Liver (tissue), 3 donors: ENCODE results near the gene MKI67.

Experiments
- RAD21 ChIP-seq, 2 donors: IDR thresholded peaks; 2 replicates each; pipeline ENCODE4 v1.6.1; 2016; ENCODE audit warnings: antibody characterized with exemption in 2 of 2, mild to moderate bottlenecking in 2 of 2
- TF ChIP-seq, protein P1 (sequence below): IDR thresholded peaks from 2 replicates; pipeline ENCODE4 v1.6.1; 2016; ENCODE audit warnings: antibody characterized with exemption, mild to moderate bottlenecking
- TF ChIP-seq, protein P2 (sequence below): fragments of 150-350 bp; IDR thresholded peaks from 2 replicates; pipeline ENCODE4 v1.5.1; 2017; ENCODE audit warnings: improper control_type of control experiment, low read depth, low read length; ENCODE audit not compliant: missing input control
- donor health status: healthy.
- donor health status: healthy.

DNA sequence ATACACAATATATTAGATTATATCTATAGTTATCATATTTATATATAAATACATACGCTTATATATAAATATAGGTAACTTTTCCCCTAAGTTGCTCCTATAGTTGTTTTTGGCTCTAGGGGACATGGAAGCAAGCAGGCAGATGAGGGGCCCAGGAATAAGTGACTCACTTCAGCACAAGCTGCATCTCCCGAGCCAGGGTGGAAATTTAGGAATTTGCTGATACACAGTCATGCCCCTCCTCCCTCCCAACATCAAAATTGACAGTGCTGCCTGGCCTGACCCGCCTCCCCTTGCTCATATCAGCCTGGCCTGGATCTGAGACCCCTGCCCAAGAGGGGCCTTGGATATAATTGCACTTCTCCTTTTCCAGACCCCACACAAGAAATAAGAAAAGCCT is 33.8 kb downstream of the MKI67 start:
- TF ChIP-seq, protein P1, sequence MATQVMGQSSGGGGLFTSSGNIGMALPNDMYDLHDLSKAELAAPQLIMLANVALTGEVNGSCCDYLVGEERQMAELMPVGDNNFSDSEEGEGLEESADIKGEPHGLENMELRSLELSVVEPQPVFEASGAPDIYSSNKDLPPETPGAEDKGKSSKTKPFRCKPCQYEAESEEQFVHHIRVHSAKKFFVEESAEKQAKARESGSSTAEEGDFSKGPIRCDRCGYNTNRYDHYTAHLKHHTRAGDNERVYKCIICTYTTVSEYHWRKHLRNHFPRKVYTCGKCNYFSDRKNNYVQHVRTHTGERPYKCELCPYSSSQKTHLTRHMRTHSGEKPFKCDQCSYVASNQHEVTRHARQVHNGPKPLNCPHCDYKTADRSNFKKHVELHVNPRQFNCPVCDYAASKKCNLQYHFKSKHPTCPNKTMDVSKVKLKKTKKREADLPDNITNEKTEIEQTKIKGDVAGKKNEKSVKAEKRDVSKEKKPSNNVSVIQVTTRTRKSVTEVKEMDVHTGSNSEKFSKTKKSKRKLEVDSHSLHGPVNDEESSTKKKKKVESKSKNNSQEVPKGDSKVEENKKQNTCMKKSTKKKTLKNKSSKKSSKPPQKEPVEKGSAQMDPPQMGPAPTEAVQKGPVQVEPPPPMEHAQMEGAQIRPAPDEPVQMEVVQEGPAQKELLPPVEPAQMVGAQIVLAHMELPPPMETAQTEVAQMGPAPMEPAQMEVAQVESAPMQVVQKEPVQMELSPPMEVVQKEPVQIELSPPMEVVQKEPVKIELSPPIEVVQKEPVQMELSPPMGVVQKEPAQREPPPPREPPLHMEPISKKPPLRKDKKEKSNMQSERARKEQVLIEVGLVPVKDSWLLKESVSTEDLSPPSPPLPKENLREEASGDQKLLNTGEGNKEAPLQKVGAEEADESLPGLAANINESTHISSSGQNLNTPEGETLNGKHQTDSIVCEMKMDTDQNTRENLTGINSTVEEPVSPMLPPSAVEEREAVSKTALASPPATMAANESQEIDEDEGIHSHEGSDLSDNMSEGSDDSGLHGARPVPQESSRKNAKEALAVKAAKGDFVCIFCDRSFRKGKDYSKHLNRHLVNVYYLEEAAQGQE: no peak
- TF ChIP-seq, protein P2, sequence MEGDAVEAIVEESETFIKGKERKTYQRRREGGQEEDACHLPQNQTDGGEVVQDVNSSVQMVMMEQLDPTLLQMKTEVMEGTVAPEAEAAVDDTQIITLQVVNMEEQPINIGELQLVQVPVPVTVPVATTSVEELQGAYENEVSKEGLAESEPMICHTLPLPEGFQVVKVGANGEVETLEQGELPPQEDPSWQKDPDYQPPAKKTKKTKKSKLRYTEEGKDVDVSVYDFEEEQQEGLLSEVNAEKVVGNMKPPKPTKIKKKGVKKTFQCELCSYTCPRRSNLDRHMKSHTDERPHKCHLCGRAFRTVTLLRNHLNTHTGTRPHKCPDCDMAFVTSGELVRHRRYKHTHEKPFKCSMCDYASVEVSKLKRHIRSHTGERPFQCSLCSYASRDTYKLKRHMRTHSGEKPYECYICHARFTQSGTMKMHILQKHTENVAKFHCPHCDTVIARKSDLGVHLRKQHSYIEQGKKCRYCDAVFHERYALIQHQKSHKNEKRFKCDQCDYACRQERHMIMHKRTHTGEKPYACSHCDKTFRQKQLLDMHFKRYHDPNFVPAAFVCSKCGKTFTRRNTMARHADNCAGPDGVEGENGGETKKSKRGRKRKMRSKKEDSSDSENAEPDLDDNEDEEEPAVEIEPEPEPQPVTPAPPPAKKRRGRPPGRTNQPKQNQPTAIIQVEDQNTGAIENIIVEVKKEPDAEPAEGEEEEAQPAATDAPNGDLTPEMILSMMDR: no peak
- TF ChIP-seq RAD21 (IDR thresholded peaks at IDR 0.05): no peak
